CD4-positive, alpha-beta T cell treated with Interleukin-4 for 4 hours (primary cell): Measurements from ENCODE around the gene UBR4.

Experiments
- DNase-seq: peaks from one replicate; pipeline ENCODE4 v3.0.0-alpha.2; 2020

UBR4 gene

GRCh38 chr1:19046972-19047731, 162.9 kb downstream of the UBR4 start:
- DNase-seq = no peak

GRCh38 chr1:19045898-19046880, 163.9 kb downstream of the UBR4 start:
- no peak for DNase-seq

DNA sequence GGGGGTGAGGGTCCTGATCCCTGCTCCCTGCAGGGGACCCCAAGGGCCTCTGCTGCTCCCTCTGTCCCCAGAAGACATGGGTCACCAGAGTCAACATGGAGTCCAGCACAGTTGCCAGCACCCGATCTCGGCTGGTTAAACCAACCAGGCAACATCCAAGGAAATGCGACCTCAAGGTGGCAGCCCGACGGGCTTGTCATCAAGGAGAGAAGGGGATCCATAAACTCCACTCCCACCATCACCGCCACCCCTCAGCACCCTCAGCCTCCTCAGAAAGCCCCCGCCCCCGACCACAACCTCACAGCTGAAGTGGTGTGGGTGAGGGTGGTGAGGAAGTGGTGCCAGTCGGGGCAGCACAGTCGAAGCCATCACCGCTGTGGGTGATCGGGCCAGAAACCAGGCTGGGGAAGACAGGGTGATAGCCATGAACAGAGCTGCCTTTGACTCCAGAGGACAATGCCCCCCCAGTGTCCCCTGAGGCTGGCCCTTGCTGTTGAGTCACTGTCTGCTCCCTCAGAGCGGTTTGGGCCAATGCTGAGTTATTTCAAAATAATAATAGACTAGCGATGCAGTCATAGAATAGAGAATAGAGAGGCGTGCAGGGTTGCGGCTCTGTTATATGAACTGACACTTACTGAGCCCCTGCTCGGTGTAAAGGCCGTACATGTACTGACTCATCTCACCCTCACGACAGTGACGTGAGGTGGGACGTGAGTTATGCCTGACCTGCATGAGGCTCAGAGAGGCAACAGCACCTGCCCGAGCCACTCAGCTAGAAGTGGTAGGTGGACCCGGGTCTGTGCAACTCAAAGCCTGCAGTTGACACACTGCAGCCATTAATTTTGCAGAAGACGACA, 164.9 kb downstream of the UBR4 start:
- peak; percentile 13 for DNase-seq

- no peak for DNase-seq
These were observed 165.6 kb downstream of the UBR4 start for GRCh38 chr1:19044471-19044870.

GRCh38 chr1:19043579-19044443, 166.3 kb downstream of the UBR4 start:
- no peak for DNase-seq

GRCh38 chr1:19042675-19043578, 167.1 kb downstream of the UBR4 start:
- DNase-seq = no peak

DNA sequence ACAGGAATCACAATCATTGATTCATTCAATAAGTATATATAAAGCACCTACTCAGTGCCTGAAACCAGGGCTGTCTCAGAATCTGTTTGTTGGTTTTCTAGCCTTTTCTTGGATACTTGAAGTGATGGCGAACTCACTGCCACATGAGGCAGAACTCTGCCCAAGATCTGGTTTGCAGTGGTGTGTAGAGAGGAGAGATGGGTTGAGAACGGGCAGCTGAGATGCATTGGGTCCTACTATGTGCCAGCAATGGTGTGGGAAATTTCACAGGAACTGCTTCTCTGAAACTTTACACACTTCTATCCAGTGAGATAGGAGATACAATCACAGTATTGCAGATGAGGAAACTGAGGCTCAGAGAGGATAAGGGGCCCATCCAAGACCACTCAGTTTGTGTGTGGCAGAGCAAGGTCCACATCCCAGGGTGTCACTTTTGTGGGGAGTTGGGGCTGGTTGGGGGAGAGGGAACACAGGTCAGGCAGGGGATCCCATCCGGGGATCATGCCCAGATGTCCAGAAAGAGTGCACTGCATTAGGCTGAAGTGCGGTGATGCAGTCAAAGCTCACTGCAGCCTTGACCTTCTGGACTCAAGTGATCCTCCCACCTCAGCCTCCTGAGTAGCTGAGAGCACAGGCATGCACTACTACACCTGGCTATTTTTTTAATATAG, 169.9 kb downstream of the UBR4 start:
- DNase-seq = no peak

- no peak for DNase-seq
These were observed 171.3 kb downstream of the UBR4 start for GRCh38 chr1:19038732-19039131.

- no peak for DNase-seq
These were observed 172.0 kb downstream of the UBR4 start for GRCh38 chr1:19038096-19038495.

DNA sequence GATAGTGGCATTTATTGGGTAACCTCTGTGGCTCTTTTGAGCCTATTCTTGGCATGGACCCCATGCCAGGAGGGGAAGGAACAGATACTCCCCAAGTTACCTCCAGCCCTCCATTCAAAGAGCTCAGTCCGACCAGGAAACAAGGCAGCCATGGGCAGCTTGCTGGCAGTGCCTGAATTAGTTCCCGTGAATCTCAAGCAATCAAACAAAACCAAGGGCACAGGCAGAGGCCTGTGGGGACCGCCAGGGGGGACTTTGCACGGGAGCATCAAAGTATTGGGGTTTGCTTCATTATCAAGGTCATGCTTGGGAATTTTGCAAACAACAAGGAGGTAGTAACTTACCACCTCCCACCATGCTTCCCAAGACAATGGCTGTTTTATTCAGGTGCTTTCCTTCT, 172.4 kb downstream of the UBR4 start:
- DNase-seq = no peak

- DNase-seq = no peak
These were observed 173.1 kb downstream of the UBR4 start for GRCh38 chr1:19036813-19037605.

DNA sequence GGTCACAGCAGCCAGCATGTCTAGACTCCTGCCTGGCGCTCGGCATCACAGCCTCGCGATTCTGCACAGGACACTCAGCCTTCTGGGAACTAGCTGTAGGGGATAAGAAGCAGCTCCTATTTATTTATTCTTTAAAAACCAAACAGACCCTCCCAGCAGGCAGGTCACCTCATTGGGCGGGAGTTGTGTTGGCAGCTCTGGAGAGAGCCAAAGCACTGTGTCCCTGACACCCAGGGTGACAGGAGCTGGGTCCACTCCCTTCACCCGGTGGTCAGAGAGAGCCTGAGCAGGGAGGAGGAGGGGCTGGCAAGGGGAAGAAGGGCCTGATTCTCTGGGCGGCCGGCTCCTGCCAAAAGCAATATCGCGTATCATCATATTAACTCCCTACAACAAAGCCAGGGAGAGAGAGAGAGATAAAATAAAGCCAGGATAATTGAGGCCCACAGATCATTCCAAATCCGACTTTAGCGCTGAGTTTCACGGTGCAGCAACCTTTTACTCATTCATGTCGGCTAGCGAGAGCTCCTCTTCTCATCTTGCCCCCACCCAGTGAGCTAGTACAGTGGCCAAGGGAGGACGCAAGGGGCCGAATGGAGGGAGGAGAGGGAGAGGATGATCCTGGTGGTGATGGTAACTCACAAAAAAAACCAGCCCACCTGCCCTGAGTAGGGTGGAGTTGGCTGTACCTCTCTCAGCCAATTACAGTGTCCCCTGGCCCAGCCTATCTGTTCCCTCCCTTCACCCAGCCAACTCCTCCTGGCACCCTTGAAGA, 173.8 kb downstream of the UBR4 start:
- no peak for DNase-seq

GRCh38 chr1:19035377-19036040, 174.6 kb downstream of the UBR4 start:
- no peak for DNase-seq

GRCh38 chr1:19034721-19035120, 175.3 kb downstream of the UBR4 start:
- DNase-seq = no peak

DNA sequence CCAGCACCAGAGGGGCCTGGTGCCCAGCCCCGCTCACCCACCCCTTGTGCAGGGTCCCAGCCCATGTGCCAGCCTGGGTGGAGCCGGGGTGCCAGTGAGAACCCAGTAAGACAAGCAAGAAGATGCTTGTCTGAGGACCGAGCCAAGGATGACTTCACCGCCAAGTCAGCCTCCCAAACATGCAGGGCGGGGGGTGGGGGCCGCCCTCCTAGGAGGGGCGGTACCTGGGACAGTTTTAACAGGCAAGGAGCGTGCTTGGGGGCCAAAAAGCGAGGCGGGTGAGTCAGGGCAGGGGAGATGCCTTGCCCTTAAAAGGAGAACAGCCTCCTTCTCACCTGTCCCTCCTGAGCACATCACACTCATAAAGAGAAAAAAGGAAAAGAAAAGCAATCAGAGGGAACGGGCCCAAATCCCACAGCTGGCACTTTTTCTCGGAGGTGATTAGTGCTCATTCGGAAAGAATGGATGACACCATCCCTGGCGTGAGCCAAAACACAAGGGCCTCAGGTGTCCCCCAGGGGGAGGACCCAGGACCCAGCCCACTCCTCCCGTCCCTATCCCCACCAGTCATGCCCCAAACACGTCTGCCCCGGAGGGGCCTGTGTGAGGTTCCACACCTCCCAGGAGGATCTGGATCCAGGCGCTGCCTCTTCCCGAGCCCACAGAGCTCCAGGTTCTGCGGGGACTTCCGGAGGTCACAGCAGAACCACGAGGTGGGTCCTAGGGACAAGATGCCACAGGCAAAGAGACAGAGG, 176.0 kb downstream of the UBR4 start:
- no peak for DNase-seq

GRCh38 chr1:19033515-19033839, 176.6 kb downstream of the UBR4 start:
- no peak for DNase-seq
